HG03135 (cell line): ENCODE measurements around the gene KANSL1.
"Not testable (repeated sequence)": the region's sequence is repeated elsewhere in the genome, so short reads cannot be mapped to it uniquely, and the experiment has no call there.

Source experiments
- ATAC-seq: cut with Tn5 transposase; IDR thresholded peaks from one replicate; pipeline ENCODE4 v1.9.1; 2021; ENCODE audit warnings: mild to moderate bottlenecking, moderate library complexity; ENCODE audit not compliant: unreplicated experiment

KANSL1 gene

DNA sequence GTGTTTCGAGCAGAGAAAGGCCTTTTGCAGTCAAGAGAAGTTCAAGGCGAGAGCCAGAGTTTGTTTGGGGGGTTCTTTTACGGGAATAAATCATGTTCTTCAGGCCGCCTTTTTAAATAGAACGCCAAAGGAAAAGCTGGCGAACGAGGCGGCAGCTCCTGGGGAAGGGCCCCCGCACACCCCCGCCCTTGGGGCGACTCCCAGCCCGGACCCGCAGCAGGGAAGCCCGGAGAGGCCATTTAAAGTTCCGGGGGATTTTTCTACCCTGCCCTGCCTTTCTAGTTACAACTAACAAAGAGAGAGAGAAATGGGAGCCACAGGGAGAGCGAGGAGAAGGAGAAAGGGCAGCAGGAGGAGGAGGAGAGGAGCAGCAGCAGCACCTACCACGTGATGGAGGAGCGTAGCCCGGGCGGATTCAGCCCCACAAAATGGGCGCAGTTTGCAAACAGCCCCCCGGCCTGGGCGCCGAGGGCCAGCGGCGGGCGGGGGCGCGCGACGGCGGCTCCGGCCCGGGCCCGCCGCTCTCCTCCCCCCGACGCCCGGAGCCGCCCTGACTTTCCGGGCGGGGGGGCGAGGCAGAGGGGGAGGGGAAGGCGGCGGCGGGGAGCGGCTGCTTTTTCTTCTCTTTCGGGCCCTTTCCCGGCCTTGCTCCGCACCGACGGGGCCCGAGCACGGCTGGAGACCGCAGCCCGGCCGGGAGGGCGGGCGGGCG is 634 bp downstream of the KANSL1 start:
- ATAC-seq, result peak; percentile 22

DNA sequence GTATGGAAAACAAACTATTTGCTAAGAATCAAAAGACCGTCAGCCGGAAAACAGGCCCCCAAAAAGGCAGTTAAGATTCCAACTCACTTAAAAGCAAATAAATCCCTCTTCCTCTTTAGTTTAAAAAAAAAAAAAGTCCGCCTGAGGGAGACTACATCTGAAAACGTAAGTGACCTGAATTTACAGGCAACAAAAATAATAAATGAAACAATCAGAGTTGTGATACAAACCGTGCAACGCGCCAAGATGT is 1.1 kb downstream of the KANSL1 start:
- ATAC-seq, result no peak

DNA sequence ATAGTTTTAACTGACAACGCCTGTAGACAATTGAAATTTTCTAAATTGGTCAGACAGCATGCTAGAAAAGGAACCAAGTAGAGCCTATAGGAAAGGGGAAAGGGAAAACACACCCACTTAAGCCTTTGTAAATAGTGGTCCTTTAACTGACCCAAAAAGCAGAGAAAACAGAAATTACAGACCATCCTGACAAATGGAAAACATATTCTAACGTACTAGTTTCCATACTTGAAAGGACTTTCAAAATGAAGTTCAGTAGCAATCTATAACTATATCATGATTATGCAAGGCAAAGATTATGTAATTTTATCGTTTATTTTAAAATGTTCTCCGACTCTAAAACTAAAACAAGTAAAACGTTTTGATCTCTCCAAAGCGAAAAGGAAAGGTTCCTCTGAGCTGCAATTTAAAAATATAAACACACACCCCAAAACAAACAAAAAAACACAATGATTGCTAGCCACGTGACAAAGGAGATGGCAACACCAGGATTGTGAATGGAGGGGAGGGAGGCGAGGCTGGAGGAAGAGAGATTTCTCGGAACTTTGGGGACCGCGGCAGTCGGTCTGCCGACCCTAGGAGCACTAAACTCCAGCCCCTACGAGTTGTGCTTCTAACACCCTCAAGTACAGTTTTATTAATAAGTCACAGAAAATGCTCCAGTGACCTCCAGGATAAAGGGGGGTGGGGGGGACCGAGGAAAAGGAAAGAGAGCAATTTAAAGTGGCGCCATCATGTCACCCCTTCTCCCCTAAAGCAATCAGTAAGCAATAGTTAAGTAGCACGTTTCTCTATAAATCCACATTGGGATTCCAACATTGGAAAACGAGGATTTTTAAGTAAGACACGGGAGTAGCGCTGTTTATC is 1.7 kb downstream of the KANSL1 start:
- ATAC-seq, result no peak

DNA sequence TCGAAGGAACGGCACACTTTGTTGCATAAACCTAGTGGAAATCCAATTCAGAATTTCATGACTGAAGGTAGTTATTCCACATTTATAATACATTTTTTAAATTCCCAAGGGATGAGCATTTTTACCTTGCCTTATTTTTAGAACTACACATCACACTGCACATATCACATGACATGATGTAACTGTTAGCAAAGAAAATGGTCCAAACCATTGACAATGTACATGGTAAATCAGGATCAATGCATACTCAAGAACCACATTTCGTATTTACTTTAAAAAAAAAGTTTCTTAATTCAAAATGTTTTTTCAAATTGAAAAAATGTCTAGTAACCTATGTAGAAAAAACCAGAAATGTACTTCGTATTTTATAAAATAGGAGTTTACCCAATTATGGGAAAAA is 2.5 kb downstream of the KANSL1 start:
- no peak for ATAC-seq

DNA sequence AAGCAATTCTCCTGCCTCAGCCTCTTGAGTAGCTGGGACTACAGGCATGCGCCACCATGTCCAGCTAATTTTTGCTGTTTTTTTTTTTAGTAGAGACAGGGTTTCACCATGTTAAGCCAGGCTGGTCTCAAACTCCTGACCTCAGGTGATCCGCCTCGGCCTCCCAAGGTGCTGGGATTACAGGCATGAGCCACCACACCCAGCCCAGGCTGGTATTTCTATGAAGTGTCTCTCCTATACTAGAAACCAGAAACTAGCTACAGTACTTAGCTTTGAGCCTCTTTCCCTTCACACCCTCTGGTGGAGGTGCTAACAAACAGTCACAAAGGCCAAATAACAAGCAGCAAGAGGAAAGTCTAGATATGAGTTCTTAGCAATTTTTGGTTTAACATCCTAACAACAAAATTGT is 6.4 kb downstream of the KANSL1 start:
- ATAC-seq, result not testable (repeated sequence)

DNA sequence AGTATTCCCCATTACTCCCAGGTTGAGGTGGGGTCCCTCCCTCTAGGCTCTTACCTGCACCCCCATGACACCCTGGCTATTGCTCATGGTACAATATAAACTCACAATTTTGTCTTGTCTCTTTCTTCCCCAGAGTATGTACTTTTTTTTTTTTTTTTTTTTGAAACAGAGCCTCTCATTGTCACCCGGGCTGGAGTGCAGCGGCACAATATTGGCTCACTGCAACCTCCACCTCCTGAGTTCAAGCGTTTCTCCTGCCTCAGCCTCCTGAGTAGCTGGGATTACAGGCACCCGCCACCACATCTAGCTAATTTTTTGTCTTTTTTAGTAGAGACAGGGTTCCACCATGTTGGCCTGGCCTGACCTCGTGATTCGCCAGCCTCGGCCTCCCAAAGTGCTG is 8.5 kb downstream of the KANSL1 start:
- no peak for ATAC-seq

DNA sequence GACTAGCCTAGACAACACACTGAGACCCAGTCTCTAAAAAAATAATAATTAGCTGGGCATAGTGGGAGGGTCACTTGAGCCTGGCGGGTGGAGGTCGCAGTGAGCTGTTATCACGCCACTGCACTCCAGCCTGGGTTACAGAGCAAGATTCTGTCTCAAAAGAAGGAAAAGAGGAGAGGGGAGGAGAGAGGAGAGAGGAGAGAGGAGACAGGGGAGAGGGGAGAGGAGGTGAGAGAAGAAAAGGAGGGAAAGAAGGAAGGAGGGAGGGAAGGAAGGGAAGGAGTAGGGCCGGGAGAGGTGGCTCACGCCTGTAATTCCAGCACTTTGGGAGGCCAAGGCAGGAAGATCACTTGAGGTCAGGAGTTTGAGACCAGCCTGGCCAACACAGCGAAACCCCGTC is 9.8 kb downstream of the KANSL1 start:
- ATAC-seq, result not testable (repeated sequence)

DNA sequence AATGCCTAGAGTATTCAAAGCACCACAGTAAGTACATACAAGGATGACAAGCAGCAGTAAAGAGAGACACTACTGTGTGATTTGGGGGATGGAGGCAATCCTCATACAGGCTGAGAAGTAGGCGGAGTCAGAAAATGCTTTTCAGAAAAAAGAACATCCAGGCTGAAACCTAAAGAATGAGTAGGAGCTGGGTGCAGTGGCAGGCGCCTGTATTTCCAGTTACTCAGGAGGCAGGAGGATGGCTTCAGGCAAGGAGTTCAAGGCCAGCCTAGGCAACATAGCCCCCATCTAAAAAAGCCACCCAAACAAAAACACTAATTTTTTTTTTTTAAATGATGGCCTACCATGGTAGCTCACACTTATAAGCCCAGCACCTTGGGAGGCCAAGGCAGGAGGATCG is 10.3 kb downstream of the KANSL1 start:
- ATAC-seq, result no peak

DNA sequence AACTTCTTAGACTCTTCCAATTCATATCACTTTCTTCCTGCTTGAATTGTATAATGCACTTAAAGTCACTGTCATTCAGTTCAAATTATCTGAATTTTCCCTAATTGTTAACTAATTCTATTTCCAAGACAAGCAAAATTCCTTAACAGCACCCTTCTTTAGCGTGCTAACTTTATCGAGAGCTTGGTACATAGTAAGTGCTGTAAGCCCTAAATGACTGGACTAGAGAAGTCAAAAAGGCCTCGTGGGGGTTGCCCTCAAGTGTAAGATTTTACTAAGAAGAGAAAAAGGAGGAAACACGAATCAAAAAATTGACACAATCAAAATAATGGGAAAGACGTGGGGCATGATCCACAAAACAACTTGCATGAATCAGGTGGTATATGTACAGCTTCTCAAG is 11.3 kb downstream of the KANSL1 start:
- no peak for ATAC-seq

DNA sequence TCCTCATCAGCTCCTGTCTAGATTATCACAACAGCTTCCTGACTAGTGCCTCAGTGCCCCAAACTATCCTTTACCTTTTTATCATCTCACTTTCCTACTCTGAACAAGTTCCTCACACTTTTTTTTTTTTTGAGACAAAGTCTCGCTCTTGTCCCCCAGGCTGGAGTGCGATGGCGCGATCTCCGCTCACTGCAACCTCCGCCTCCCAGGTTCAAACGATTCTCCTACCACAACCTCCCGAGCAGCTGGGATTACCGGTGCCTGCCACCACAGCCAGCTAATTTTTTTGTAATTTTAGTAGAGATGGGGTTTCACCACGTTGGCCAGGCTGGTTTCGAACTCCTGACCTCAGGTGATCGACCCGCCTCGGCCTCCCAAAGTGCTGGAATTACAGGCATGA is 11.9 kb downstream of the KANSL1 start:
- ATAC-seq, result not testable (repeated sequence)

DNA sequence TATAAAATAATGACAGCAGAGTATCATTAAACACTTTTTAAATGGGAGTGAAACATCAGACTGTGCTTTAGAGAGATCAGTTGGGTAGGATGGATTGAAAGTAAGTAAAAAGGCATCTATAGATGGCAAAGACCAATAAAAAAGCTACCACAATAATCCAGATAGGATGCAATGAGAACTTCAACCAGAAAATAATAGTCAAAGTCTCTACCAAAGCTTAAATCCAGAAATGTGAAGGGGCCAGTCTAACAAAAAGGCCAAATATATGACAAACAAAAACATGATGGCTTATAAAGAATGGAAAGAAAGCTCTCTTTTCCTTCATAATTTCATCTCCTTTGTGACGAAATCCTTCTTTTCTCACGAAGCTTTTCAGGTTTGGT is 12.3 kb downstream of the KANSL1 start:
- no peak for ATAC-seq

DNA sequence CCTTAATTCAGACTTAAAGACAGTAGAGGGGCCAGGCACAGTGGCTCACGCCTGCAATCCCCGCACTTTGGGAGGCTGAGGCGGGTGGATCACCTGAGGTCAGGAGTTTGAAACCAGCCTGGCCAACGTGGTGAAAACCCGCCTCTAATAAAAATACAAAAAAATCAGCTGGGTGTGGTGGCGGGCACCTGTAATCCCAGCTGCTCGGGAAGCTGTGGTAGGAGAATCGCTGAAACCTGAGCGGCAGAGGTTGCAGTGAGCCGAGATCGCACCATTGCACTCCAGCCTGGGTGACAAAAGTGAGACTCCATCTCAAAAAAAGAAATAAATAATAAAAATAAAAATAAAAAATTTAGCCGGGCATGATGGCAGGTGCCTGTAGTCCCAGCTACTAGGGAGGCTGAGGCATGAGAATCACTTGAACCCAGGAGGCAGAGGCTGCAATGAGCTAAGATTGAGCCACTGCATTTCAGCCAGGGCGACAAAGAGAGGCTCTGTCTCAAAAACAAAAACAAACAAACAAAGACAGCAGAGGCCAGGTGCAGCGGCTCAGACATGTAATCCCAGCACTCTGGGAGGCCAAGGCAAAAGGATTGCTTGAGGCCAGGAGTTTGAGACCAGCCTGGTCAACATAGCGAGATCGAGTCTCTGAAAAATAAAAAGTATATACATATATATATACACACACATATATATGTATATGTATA is 12.9 kb downstream of the KANSL1 start:
- ATAC-seq, result not testable (repeated sequence)

DNA sequence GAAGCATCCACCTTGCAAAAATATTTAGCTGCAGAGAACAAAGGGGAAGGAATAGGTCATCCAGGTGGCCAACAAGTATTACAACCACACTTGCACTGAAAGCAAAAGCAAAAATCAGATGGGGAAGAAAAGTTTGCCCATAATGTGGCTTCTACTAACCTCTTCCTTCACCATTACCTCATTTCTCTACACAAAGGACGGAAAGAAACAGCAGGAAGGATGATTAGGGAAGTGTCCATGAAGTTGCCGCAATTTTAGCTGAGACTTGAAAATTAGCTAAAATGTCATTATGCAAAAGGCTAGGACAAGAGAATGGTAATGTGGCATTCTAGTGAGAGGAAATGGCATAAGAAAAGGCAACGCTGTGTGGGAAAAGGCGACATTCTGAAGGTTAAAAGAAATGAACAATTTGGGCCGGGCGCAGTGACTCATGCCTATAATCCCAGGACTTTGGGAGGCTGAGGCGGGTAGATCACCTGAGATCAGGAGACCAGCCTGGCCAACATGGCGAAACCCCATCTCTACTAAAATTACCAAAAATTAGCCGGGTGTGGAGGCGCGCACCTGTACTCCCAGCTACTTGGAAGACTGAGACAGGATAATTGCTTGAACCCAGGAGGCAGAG is 13.7 kb downstream of the KANSL1 start:
- no peak for ATAC-seq

DNA sequence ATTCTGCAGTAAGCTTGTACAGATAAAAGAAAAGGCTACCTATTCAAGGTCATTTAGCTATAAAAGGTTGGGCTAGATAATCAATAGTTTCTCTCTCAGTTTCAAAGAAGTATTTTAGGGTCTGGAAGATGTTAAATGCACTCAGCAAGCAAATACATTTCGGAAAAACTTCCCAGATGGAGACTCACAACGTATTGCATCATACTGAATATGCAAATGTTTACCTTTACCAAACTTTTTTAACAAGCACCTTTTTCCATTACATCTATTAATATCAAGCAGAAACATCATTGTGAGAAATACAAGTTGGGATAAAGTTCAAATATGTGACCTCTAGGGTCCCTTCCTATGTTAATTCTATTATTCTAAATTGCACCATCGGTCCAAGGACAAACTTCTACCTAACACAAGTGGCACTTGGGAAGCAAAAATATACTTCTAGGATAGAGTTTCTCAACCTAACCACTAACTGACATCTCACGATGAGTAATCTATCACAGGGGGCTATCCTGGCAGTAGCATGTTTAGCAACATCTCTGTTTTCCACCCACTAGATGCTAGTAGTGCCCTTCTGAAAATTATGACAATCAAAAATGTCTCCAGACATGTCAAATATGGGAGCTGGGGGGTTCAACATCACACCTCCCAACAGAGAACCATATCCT is 14.5 kb downstream of the KANSL1 start:
- no peak for ATAC-seq

DNA sequence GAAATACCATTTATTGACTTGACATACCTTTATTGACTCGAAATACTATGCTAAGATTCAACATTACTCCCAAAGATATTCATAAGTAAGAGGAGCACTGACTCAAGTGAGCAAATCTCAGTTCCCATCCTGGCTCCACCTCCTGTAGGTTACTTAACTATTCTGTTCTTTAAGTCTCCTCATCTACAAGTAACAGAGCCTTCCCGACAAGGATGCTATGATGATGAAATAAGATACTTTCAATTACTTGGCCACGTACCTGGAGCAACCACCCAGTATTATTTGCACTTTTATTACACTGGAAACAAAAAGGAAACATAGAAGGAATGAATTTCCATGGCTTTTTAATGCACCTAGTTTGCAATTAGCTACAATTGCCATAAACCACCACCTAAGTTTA is 16.3 kb downstream of the KANSL1 start:
- no peak for ATAC-seq

DNA sequence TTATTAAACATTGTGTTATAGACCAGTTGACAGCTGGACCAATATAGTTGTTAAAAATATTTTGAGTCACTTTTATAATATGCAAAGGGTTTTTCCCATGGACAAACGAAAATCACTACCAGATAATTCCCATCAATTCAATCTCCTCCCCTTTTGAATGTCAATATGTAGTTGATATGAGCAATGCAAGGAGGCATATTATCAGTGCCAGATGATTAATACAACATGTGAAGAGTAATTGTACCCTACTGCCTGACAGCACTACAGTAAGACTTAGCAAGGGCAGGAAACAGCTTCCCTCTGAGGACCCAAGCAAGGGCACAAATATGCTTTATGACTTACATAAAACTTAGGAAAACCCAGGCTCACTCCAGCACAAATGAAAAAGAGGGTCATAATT is 17.3 kb downstream of the KANSL1 start:
- no peak for ATAC-seq

DNA sequence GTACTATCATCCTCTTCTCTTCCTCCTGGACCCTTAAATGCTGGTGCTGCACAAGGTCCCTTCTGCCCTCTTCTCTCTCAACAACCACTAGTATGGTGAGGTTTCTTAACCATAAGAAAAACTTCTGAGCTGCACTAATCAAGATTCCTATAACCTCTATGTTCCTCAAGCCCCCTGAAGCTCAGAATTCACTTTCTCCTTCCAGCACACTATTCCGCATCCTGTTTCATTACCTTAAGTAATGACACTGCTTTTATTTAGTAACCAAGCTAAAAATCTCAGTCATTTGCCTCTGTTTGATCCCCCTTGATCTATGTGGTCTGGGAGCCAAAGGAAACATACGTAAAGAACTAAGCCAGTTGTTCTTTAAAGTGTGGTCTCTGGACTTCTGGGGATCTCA is 20.1 kb downstream of the KANSL1 start:
- ATAC-seq, result no peak

DNA sequence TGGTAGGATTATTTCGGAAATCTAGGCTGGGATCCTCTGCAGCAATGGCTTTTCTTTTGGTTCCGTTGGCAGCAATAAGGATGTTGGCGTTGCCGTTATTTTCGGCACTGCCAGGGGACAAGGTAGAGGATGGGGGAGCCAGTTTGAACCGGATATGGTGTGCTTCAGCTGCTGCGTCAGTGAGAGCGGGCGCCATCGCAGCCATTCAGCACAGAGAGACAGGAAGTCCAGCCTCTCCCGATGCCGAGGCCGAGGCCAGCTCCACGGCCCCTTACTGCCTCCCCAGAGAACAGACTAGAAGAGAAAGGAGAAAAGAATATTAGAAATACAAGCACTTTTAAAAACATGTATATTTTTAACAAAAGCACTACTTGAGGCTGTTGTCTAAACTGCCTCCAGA is 21.3 kb downstream of the KANSL1 start:
- no peak for ATAC-seq

DNA sequence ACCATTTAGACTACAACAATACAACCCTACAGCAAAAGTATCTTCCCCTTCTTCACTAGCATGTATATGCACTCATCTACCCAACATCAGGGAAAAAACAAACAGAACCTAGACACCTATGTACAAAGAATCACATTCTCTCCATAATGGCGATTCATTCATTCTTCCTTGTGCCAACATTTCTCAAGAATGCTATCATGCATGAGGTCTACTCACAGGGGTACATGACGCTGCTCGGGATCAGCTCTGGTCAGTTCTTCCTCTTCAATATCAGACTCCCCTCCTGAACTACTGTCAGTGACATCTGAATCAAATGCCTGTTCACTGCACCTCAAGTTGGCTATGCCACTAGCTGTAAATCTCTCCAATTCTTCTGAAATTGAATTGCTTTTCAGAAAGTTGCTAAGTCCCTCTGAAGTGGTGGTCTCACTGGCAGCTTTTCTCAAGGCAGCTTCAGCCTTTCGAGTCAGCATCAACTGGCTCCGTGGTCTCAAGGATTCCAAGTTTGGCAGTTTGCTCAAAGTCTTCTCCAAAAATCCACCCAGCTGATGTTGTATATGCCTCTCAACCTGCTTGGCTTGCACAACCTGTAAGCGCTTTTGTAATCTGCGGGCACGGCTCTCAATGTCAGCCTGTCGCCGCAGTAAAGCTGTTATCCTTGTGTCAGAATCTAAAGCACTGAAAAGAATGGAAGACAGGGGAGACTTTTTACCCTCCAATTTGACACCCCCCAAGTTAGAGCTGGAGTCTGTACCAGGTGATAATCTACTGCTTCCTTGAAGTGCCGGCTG is 22.4 kb downstream of the KANSL1 start:
- no peak for ATAC-seq

DNA sequence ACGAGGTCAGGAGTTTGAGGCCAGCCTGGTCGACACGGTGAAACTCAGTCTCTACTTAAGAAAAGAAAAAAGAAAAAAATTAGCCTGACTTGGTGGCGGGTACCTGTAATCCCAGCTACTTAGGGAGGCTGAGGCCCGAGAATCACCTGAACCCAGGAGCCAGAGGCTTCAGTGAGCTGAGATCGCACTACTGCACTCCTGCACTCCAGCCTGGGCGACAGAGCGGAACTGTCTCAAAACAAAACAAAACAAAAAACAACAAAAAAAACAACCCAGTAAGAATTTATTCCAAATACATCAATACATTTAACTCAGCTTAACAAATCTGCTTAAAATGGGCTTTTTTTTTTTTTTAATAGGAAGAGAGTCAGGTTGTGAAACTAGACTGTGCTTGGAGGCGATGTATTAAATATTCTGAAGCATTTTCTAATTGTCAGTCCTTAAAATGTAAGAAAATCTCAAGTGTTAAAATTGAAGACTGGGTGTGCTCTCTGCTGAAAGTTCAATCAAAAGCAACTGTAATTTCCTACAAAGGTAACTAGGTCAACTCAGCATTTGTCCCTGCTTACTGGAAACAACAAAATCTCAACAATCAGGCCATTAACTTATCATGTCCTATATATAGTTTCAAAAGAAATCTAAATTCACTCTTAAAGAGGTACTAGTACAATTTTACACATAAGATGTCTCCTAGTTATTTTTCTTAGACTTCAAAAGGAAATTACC is 23.2 kb downstream of the KANSL1 start:
- ATAC-seq, result no peak
